Spleen (tissue), 7 donors: ENCODE measurements around the gene SEC22C.

Source experiments
- POLR2A ChIP-seq, 3 donors: fragments of 450-650 bp; IDR thresholded peaks; one replicate each; pipeline ENCODE4 v1.5.1; 2017; ENCODE audit warnings: antibody characterized with exemption in 3 of 3, mild to moderate bottlenecking in 1 of 3
- TF ChIP-seq, protein P1 (sequence below), 11 experiments: fragments of 200-600 bp in 7 of 11; fragments of 450-650 bp in 4 of 11; sonication (generic) in 4 of 11; IDR thresholded peaks in 8 of 11; conservative IDR thresholded peaks in 3 of 11; 1 replicate in 7 of 11; 2 replicates in 4 of 11; pipeline versions ENCODE4 v1.4.0 to v1.8.0; 2016 to 2021; ENCODE audit warnings: antibody characterized with exemption in 11 of 11, inconsistent platforms in 4 of 11, mild to moderate bottlenecking in 1 of 11
- donor health status: DM: no; HTN: no; CAD: no; lungs with moderate emphysema.
- donor health status: DM: no; HTN: no; CAD: no.
- donor health status: DM: no; HTN: no; CAD: no.

DNA sequence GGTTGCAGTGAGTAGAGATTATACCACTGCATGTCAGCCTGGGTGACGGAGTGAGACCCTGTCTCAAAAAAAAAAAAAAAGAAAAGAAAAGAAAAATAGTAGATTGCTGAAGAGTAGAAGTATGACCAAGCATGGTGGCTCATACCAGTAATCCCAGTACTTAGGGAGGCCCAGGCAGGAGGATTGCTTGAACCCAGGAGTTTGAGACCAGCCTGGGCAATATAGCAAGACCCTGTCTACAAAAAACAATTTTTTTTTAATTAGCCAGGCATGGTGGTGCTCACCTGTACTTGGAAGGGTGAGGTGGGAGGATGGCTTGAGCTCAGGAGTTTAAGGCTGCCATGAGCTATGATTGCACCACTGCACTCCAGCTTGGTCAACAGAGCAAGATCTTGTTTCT, 21.2 kb upstream of the SEC22C start:
- TF ChIP-seq POLR2A (IDR thresholded peaks at IDR 0.05) = no peak
- TF ChIP-seq, protein P1, sequence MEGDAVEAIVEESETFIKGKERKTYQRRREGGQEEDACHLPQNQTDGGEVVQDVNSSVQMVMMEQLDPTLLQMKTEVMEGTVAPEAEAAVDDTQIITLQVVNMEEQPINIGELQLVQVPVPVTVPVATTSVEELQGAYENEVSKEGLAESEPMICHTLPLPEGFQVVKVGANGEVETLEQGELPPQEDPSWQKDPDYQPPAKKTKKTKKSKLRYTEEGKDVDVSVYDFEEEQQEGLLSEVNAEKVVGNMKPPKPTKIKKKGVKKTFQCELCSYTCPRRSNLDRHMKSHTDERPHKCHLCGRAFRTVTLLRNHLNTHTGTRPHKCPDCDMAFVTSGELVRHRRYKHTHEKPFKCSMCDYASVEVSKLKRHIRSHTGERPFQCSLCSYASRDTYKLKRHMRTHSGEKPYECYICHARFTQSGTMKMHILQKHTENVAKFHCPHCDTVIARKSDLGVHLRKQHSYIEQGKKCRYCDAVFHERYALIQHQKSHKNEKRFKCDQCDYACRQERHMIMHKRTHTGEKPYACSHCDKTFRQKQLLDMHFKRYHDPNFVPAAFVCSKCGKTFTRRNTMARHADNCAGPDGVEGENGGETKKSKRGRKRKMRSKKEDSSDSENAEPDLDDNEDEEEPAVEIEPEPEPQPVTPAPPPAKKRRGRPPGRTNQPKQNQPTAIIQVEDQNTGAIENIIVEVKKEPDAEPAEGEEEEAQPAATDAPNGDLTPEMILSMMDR (IDR thresholded peaks at IDR 0.05 in 8 of 11, conservative IDR thresholded peaks at IDR 0.05 in 3 of 11) = no peak
